NT2/D1 (cell line): ENCODE data around the gene NSUN5.
A peak's percentile ranks its signal among the peaks of the same experiment; 100 is the strongest.
"Not testable (repeated sequence)": the region's sequence is repeated elsewhere in the genome, so short reads cannot be mapped to it uniquely, and the experiment has no call there.

Experiments
- DNase-seq: peaks from one replicate; pipeline ENCODE4 v3.0.0-alpha.2; 2011; ENCODE audit warnings: low read depth, low spot score
- H3K27me3 ChIP-seq: 2 replicates; pipeline ENCODE4 v1.6.0; 2011; ENCODE audit warnings: mild to moderate bottlenecking; ENCODE audit not compliant: insufficient read length, insufficient read depth
- H3K36me3 ChIP-seq: 2 replicates; pipeline ENCODE4 v1.6.1; 2011; ENCODE audit warnings: mild to moderate bottlenecking, low read length, mixed read lengths; ENCODE audit not compliant: insufficient read depth, insufficient read length
- H3K4me1 ChIP-seq: 2 replicates; pipeline ENCODE4 v1.5.1; 2011; ENCODE audit not compliant: insufficient read depth, insufficient read length
- H3K4me3 ChIP-seq: 2 replicates; pipeline ENCODE4 v1.5.1; 2011; ENCODE audit warnings: low read depth; ENCODE audit not compliant: insufficient read length
- H3K9ac ChIP-seq: 2 replicates; pipeline ENCODE4 v1.6.0; 2011; ENCODE audit warnings: low read depth; ENCODE audit not compliant: insufficient read length
- H3K9me3 ChIP-seq: 2 replicates; pipeline ENCODE4 v1.5.1; 2011; ENCODE audit warnings: mild to moderate bottlenecking, low read length; ENCODE audit not compliant: insufficient read depth
- SUZ12 ChIP-seq: IDR thresholded peaks from 2 replicates; pipeline ENCODE4 v1.6.1; 2011; ENCODE audit not compliant: insufficient read length, insufficient read depth; ENCODE audit errors: extremely low read depth
- YY1 ChIP-seq: IDR thresholded peaks from 2 replicates; pipeline ENCODE4 v1.6.1; 2011; ENCODE audit not compliant: insufficient read length, insufficient read depth
- ZNF274 ChIP-seq: IDR thresholded peaks from 2 replicates; pipeline ENCODE4 v1.6.1; 2011; ENCODE audit warnings: mild to moderate bottlenecking, low read depth, low read length

The NSUN5 gene

GRCh38 chr7:73340514-73340913 is 31.9 kb upstream of the NSUN5 start:
- no peak for TF ChIP-seq YY1
- no peak for TF ChIP-seq SUZ12
- no peak for TF ChIP-seq ZNF274
- Histone ChIP-seq H3K9me3 (no peaks in the 10 kb centered on the region), H3K27me3 (no peaks in the 10 kb centered on the region), H3K9ac (no peak overlapping the region), H3K4me3 (no peak overlapping the region), H3K4me1 (no peaks in the 10 kb centered on the region), H3K36me3 (no peaks in the 10 kb centered on the region)
- DNase-seq: no peak

DNA sequence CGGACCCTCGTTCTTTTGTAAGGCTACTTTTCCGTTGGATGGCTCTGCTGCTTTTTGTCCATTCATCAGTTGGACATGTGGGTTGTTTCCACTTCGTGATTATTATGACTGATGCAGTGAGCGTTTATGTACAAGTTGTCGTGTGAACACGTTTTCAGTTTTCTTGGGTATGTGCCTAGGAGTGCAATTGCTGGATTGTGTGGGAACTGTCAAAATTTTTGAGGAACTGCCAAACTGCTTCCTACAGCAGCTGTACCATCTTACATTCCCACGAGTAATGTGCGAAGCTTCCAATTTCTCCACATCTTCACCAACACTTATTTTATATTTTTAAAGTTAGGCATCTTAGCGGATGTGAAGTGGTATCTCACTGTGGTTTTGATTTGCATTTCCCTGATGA is 29.7 kb upstream of the NSUN5 start:
- no peaks in the 10 kb centered on the region for H3K9me3 ChIP-seq
- no peaks in the 10 kb centered on the region for H3K36me3 ChIP-seq
- no peak overlapping the region for H3K9ac ChIP-seq
- TF ChIP-seq SUZ12 (no peak), YY1 (no peak), ZNF274 (no peak)
- no peak for DNase-seq
- H3K27me3 ChIP-seq: peaks cover 3% of the 10 kb centered on the region
- no peaks in the 10 kb centered on the region for H3K4me1 ChIP-seq
- no peak overlapping the region for H3K4me3 ChIP-seq

- TF ChIP-seq YY1 (no peak), ZNF274 (no peak), SUZ12 (no peak)
- H3K27me3 ChIP-seq: peaks cover 3% of the 10 kb centered on the region
- H3K9ac ChIP-seq: no peak overlapping the region
- H3K36me3 ChIP-seq: no peaks in the 10 kb centered on the region
- DNase-seq: no peak
- H3K4me1 ChIP-seq: no peaks in the 10 kb centered on the region
- H3K4me3 ChIP-seq: no peak overlapping the region
- no peaks in the 10 kb centered on the region for H3K9me3 ChIP-seq
Observed at GRCh38 chr7:73332447-73332846, 23.8 kb upstream of the NSUN5 start.

- peaks cover 3% of the 10 kb centered on the region for H3K27me3 ChIP-seq
- H3K36me3 ChIP-seq: no peaks in the 10 kb centered on the region
- TF ChIP-seq YY1: no peak
- no peak for DNase-seq
- no peaks in the 10 kb centered on the region for H3K4me1 ChIP-seq
- H3K4me3 ChIP-seq: no peak overlapping the region
- no peaks in the 10 kb centered on the region for H3K9me3 ChIP-seq
- no peak overlapping the region for H3K9ac ChIP-seq
Observed at GRCh38 chr7:73330772-73331171, 22.1 kb upstream of the NSUN5 start.

DNA sequence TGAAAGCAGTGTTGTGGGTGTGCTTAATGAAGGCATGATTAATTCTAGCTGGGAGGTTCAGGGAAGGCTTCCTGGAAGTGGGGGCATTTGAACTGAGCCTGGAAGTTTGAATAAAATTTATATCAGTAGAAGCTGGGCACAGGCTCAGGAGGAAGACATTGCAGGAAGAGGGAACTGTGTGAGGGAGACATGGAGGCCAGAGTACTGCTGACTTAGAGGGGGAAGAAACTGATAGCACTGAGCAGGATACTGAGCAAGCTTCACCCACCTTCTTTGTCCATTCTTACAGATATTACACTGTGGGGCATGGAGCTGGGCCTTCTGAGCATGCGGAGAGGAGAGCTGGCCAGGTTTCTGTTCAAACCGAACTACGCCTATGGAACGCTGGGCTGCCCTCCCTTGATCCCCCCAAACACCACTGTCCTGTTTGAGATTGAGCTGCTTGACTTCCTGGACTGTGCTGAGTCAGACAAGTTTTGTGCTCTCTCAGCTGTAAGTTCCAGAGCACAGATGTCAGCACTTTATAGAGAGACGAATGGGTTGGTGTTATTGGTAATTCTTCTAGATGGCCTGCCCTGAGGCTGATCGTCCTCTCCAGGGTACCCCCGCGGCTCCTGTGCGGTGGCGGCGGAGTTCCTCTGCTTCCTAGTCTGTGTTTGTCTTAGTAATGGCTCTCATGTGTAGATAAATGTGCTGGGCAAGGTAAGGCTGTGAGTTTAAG is 21.4 kb upstream of the NSUN5 start:
- H3K9me3 ChIP-seq: no peaks in the 10 kb centered on the region
- H3K9ac ChIP-seq: no peak overlapping the region
- H3K4me1 ChIP-seq: no peaks in the 10 kb centered on the region
- no peaks in the 10 kb centered on the region for H3K27me3 ChIP-seq
- no peaks in the 10 kb centered on the region for H3K36me3 ChIP-seq
- DNase-seq: no peak
- H3K4me3 ChIP-seq: no peak overlapping the region
- TF ChIP-seq ZNF274 (no peak), SUZ12 (no peak), YY1 (no peak)

GRCh38 chr7:73328696-73329095 is 20.1 kb upstream of the NSUN5 start:
- no peaks in the 10 kb centered on the region for H3K4me1 ChIP-seq
- TF ChIP-seq ZNF274: no peak
- TF ChIP-seq YY1: no peak
- TF ChIP-seq SUZ12: no peak
- no peaks in the 10 kb centered on the region for H3K9me3 ChIP-seq
- no peaks in the 10 kb centered on the region for H3K36me3 ChIP-seq
- H3K9ac ChIP-seq: no peak overlapping the region
- H3K4me3 ChIP-seq: no peak overlapping the region
- DNase-seq: no peak
- no peaks in the 10 kb centered on the region for H3K27me3 ChIP-seq

- H3K4me1 ChIP-seq, H3K4me3 ChIP-seq, H3K27me3 ChIP-seq, H3K9me3 ChIP-seq, DNase-seq, H3K36me3 ChIP-seq, H3K9ac ChIP-seq: not testable (repeated sequence)
Observed at GRCh38 chr7:73327922-73328321, 19.3 kb upstream of the NSUN5 start, which contains the start of the genes FKBP6 and TRIM50. Gene FKBP6, plus strand, starts transcription at chr7:73328161. Its CDS starts 268 bp downstream, at chr7:73328429. Gene TRIM50, minus strand, starts transcription at chr7:73328082. Its CDS starts 3,295 bp downstream, at chr7:73324787.

- not testable (repeated sequence) for H3K9me3 ChIP-seq, H3K9ac ChIP-seq, H3K27me3 ChIP-seq, H3K36me3 ChIP-seq, DNase-seq, H3K4me3 ChIP-seq, H3K4me1 ChIP-seq
Observed at GRCh38 chr7:73327449-73327848, 18.8 kb upstream of the NSUN5 start.

GRCh38 chr7:73325424-73325823 is 16.8 kb upstream of the NSUN5 start:
- not testable (repeated sequence) for H3K27me3 ChIP-seq, DNase-seq, H3K36me3 ChIP-seq, H3K4me1 ChIP-seq, H3K9me3 ChIP-seq, H3K9ac ChIP-seq, H3K4me3 ChIP-seq

GRCh38 chr7:73324081-73324845 is 15.6 kb upstream of the NSUN5 start:
- not testable (repeated sequence) for H3K9ac ChIP-seq, H3K36me3 ChIP-seq, H3K27me3 ChIP-seq, H3K4me3 ChIP-seq, H3K4me1 ChIP-seq, H3K9me3 ChIP-seq
- peak; percentile 44 for DNase-seq
